GM08714 (cell line): Measurements from ENCODE around the gene NEK6.
A peak's percentile ranks its signal among the peaks of the same experiment; 100 is the strongest.

Experiments used
- H3K4me3 ChIP-seq: fragments of 200-500 bp; sonication (Bioruptor generic); 2 replicates; pipeline ENCODE4 v1.5.1; 2014; ENCODE audit warnings: mild to moderate bottlenecking, low read length, inconsistent platforms
- ZNF274 ChIP-seq: IDR thresholded peaks from 2 replicates; pipeline ENCODE4 v1.6.1; 2012; ENCODE audit warnings: mild to moderate bottlenecking, low read depth, low read length

The NEK6 gene

DNA sequence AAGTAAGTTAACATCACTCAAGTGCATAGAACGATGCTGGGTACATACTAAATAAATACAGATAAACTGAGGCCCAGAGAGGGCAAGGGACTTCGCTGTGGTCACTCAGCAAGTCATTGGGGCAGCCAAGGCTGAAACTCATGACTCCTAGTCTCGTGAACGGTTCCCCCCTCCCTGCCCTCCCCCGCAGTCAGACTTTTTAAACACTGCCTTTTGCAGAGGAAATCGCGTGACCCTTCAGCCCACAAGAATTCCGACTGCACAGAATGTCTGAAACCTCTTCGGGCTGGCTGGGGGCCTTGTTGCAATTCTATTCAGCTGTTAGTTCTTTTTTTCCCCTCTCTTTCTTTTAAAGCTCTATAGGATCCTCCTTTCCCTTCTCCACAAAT lies 28.1 kb downstream of the NEK6 start:
- TF ChIP-seq ZNF274 = no peak
- no peak overlapping the region; the same call in 1 of the 2 replicates for H3K4me3 ChIP-seq

DNA sequence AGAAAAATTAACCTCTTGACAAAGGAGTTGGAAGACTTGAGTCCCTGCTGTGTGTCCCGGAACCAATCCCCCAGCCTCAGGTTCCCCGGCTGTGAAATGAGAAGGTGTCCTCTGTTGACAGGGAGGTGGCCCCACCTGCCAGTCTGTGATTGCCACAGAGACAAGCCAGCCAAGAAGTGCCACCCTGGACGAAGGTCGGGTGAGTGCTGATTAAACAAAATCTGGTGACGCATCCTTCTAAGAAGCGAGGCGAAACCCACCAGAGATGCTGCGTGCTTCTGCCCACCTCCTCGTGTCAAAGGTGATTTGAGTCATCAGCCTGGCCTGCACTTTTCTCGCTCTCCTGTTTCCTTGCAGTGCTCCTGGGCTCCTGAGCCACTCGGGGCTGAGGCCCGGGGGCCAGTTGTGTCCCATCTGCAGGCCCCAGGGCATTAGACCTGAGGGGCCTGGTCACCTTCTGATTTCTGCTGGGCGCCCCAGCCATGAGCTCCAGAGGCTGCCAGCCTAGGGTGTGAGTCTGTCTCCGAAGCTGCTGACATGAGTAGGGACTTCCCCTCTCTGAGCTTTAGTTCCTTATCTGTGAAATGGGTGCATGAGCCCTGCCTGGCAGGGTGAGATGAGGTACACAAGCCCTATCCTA lies 28.7 kb downstream of the NEK6 start:
- TF ChIP-seq ZNF274 = no peak
- H3K4me3 ChIP-seq = peak overlapping the region; percentile 5; the same call in 1 of the 2 replicates

DNA sequence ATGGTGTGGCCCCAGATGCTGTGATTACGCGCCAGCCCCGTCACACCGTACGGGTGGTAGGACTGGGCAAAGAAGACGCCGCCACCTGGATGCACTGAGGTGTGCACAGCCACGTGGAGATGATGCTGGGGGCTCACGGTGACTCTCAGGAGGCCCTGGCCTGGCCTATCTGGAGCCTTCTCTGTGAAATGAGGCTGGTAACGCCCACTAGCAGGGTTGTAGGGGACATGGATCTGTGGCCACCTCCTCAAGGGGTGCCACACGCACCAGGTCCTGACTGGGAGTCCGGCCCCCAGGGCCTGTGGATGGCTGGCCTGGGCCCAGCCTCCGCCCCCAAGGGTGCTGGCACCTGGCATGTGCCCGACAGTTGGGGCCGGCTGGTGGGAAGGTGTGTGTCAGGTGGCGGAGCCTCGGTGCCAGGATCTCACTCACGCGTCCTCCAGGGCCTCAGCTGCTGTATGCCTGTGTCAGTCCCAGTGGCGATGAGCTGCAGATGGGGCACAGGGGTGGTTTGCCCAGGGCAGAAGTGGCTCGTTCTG lies 32.4 kb downstream of the NEK6 start:
- no peak overlapping the region; the same call in 1 of the 2 replicates for H3K4me3 ChIP-seq
- TF ChIP-seq ZNF274 = no peak

DNA sequence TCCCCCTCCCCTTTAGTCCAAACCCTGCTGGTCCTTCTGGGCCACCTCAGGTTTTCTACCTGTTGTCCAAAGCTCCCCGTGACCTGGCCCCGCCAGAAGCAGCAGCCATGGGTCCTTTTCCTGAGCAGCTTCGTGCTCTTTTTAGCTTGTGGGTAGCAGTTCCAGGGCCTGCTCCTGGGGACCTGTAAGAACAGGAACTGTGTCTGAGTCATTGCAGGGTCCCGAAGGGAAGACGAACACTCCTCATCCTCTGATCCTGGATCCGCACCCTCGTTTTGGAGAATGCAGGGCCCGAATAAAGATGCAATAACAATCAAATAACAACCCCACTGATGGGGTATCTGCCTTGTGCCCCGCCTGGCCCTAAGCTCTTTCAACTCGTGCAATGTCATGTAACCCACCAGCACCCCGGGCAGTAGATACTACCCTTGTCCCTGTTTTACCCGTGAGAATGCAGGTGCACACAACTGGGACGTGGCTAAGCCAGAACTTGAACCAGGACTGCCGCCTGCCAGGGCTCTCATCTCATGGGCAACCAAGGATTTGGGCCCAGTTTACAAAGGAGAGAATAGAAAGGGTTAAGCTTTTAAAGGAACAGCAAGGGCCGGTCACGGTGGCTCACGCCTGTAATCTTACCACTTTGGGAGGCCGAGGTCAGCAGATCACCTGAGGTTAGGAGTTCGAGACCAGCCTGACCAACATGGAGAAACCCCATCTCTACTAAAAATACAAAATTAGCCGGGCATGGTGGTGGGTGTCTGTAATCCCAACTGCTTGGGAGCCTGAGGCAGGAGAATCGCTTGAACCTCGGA lies 33.2 kb downstream of the NEK6 start:
- peak overlapping the region; percentile 22; the same call in 1 of the 2 replicates for H3K4me3 ChIP-seq
- TF ChIP-seq ZNF274 = no peak

DNA sequence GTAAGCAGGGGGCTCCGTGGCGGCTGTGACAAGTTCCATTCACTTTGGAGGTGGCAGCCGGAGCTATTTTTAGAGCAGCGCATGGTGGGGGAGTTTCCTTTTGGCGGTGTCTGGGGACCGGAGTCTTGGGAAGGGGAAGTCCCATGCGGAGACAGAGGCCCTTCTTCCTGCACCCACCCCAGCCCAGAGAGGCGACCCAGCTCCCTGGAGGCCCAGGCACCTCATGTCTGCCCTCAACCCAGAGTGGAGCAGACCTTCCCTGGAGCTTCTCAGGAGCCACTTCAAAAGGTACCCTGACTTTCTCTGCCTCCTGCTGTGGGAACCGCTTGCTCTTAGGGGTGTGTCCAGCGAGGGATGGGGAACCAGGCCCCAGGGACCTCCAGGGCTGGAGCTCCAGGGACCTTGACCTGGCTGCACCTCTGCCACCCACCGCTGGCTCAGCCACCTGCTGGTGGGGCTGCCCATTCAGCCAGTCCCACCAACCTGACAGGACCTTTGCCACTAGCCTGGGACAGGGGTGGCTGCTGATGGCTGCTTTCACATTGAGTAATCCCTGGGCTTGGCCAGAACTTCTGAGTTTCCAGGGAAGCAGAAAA lies 34.1 kb downstream of the NEK6 start:
- H3K4me3 ChIP-seq = peak overlapping the region; percentile 22; the same call in 1 of the 2 replicates
- TF ChIP-seq ZNF274 = no peak

DNA sequence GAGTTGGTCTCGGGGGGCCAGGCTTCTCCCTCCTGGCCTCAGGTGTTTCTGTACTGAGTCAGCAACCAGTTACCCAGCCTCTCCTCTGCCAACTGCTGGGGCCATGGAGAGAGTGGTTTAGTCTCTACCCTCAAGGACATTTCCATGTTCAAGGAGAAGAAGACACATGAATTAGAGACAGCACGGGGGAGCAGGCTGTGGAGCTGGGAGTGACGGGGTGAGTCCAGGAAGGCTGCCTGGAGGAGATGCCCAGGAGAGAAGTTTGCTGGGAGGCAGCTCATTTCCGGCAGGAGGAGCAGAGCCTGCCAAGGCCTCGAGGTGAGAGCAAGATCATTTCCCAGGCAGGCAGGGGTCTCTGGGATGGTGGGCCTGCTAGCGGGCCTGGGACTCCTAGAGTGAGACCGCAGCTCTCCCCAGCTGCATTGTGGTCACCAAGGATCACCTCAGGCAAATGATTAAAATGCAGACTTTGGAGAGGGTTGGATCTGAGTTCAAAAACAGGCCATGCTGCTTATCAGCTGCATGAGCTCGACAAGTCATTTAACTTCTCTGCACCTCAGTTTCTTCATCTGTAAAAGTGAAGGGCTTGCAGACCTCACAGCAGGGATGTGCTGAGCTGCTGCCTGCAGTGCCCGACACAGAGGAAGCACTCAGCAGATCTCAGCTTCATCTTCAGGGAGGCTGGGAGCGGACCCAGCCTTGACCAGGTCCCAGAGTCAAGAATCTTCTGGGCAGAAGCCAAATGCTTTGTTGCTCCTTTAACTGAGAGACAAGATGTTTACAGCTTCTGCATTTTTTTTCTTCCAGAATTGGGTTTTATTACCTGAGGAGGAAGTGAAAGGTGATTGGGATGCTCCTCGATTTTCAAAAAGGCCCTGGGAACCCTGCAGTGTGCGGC lies 35.2 kb downstream of the NEK6 start:
- H3K4me3 ChIP-seq = peak overlapping the region; percentile 22; the same call in 1 of the 2 replicates
- no peak for TF ChIP-seq ZNF274

DNA sequence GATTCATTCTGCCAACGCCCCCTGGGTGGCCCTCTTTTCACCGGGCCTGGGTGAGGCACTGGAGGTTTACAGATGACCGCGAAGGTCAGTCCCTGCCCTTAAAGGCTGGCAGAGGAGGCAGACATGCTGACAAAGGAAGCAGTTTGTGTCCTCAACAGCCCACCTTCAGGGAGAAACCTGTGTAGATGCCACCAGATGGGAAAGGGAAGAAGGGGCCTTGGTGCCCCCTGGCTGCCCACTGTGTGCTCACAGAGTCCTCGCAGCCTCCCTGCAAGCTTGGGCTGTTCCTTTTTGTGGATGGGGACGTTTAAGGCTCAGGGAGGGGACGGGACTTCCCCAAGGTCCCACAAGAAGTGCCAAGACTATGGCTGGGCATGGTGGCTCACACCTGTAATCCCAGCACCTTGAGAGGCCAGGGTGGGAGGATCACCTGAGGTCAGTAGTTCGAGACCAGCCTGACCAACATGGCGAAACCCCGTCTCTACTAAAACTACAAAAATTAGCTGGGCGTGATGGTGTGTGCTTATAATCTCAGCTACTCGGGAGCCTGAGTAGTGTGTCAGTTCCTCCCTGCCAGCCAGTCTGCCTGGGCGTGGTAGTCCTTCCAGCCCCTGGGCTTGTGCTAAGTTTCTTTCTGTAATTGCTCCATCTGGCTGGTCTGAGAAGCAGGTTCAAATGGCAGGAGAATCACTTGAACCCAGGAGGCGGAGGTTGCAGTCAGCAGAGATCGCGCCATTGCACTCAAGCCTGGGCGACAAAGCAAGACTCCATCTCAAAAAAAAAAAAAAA lies 36.2 kb downstream of the NEK6 start:
- peak overlapping the region; percentile 22; the same call in 1 of the 2 replicates for H3K4me3 ChIP-seq
- TF ChIP-seq ZNF274 = no peak

DNA sequence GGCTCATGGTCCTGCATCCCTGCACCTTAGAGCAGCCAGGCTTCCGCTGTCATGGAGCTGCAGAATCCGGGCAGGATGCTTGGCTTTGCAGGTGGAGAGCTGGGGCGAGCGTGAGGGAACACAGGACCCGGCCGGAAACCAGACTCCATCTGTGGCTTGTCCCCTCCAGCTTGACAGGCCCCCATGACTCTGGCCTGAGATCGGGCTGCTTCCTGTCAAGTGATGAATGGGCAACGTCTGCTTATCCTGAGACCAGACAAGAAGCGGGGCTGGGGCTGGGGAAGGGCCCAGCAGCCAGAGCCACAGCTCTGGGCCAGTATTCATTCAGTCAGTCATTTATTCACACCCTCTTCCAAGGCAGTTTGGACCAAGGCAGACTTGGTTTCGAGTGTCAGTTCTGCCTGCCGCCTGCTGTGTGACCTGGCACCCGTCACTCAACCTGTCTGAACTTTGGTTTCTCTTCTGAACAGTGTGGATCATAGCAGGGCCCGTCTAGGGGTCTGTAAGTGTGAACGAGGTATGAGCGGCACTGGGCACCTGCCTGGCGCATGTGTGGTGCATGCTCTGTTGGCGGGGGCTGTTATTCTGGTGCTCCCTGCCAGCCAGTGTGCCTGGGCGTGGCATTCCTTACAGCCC lies 37.5 kb downstream of the NEK6 start:
- no peak for TF ChIP-seq ZNF274
- no peak overlapping the region for H3K4me3 ChIP-seq

DNA sequence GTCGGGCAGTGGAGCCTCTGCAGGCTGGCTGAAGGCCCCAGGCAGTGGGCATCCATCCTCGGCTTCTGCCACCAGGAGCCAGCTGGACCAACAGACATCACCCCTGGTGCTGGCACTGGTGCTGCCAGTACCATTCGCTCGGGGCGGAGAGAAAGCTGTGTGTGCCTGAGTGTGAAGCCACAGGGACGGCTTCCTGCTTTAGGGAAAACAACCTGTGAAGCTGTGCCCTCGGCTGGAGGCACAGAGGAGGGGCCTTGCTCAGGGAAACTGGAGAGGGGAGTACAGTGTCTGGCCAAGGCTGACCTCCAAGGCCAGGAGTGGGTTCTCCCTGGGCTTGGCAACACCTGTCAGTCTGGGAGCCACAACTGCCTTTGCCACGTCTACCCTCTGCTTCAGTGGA lies 38.3 kb downstream of the NEK6 start:
- no peak for TF ChIP-seq ZNF274
- no peak overlapping the region for H3K4me3 ChIP-seq

DNA sequence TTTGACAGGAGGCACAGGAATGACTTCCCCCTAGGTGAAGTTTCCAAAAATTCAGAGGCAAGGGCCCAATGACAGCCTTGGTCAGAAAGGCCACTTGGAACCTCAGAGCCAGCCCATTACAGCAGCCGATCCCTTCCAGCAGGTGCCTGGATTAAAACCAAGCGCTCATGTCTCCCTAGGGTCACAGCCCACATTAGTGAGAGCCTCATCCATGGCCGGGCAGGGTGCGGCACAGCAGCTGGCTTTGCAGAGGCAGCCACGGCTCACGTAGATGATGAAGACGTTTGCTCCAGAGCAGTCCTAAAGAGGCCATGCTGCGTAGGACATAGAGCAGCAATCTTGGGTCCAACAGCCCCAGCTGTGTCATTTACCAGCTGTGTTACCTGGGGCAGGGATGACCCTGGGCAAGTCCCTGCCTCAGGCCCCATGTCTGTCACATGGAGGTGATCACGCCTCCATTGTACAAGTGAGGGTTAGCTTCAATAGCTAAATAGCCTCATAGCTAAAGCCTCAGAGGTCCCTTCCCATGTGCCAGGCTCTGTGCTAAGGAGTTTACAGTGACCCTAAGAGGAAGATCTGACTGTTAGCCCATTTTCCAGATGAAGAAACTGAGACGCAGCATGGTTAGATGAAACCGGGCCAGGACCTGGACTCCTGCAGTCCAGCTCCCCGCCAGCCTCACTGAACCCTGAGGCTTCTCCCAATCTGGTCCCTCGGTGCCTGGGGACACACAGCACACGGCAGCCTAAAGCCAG lies 39.2 kb downstream of the NEK6 start:
- no peak overlapping the region for H3K4me3 ChIP-seq
- TF ChIP-seq ZNF274 = no peak

DNA sequence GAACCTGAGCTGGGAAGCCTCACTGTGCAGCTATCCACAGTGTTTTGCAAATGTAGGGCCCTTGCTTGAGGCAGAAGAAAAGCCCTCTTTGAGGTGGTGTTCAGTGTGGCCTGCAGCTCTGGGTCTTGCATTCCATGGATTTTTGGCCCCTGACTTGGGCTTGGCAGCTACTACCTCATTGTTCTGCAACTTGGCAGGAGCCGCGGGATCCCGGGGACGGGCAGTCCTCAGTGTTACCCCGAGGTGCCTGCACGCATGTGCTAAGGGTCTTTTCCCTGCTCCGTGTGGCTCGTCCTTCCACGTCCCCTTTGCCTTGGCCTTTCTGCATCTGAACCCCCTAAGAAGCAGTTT lies 39.8 kb downstream of the NEK6 start:
- no peak overlapping the region for H3K4me3 ChIP-seq
- no peak for TF ChIP-seq ZNF274
